Small intestine (tissue), 7 donors: Measurements from ENCODE around the gene CCND2. TPM values are rescaled to one million over a fixed set of nuclear protein-coding genes. Genes with fewer than 3 reads are reported as not detected.

Experiments
- DNase-seq, 2 donors: peaks; one replicate each; pipeline versions ENCODE4 v3.0.0 to v3.0.0-alpha.2; 2013
- FAIRE-seq: peaks from 2 replicates; lab custom pipeline; 2012; peaks lifted over from hg19 to GRCh38; lab: Jason Lieb, UNC
- H3K27ac ChIP-seq, 3 donors: one replicate each; pipeline ENCODE4 v1.5.1; 2013; ENCODE audit warnings: low read length in 2 of 3, mild to moderate bottlenecking in 2 of 3, control low read depth in 1 of 3, inconsistent platforms in 1 of 3, low read depth in 1 of 3, moderate library complexity in 1 of 3
- H3K27me3 ChIP-seq, 3 donors: one replicate each; pipeline ENCODE4 v1.6.1; 2013; ENCODE audit warnings: low read length in 3 of 3, inconsistent platforms in 1 of 3; ENCODE audit not compliant: control insufficient read depth in 3 of 3, insufficient read depth in 3 of 3
- H3K36me3 ChIP-seq, 3 donors: one replicate each; pipeline ENCODE4 v1.6.1; 2013; ENCODE audit warnings: low read length in 3 of 3, inconsistent platforms in 1 of 3, low read depth in 1 of 3, mild to moderate bottlenecking in 1 of 3, moderate library complexity in 1 of 3; ENCODE audit not compliant: control insufficient read depth in 3 of 3, insufficient read depth in 2 of 3
- H3K4me1 ChIP-seq, 3 donors: one replicate each; pipeline ENCODE4 v1.6.1; 2013; ENCODE audit warnings: low read length in 2 of 3, inconsistent platforms in 1 of 3, low read depth in 1 of 3, mild to moderate bottlenecking in 1 of 3, moderate library complexity in 1 of 3; ENCODE audit not compliant: control insufficient read depth in 3 of 3, insufficient read depth in 2 of 3
- H3K4me3 ChIP-seq, 3 donors: one replicate each; pipeline ENCODE4 v1.5.1; 2013; ENCODE audit warnings: low read length in 3 of 3, control low read depth in 1 of 3, inconsistent platforms in 1 of 3, low read depth in 1 of 3, mild to moderate bottlenecking in 1 of 3, moderate library complexity in 1 of 3
- H3K9me3 ChIP-seq, 2 donors: one replicate each; pipeline ENCODE4 v1.6.1; 2013; ENCODE audit warnings: low read depth in 1 of 2, low read length in 1 of 2; ENCODE audit not compliant: control insufficient read depth in 2 of 2, insufficient read depth in 1 of 2
- WGBS, 3 donors: extraction: QIAGEN DNeasy Blood & Tissue Kit; methylation state at CpG; one replicate each; pipeline ENCODE4 v1.1.7; 2013; 5-methylcytosine and 5-hydroxymethylcytosine counted together
- polyA plus RNA-seq, 4 donors: library from polyadenylated mRNA; stranded (reverse) in 3 of 4; unstranded in 1 of 4; fragments of 200-250 nt in 3 of 4; fragments of 120-200 nt in 1 of 4; gene quantifications; one replicate each; pipeline versions ENCODE4 v1.2.1 to v1.2.3, GENCODE V29; 2013
- donor health status: healthy with polysubstance abuse.
- donor health status: control.
- donor health status: control.
- donor health status: Bipolar disorder and iron deficiency.
- donor health status: healthy.

The CCND2 gene
- polyA plus RNA-seq, 4 donors: 5.6 to 101 (median 22.0) TPM

DNA sequence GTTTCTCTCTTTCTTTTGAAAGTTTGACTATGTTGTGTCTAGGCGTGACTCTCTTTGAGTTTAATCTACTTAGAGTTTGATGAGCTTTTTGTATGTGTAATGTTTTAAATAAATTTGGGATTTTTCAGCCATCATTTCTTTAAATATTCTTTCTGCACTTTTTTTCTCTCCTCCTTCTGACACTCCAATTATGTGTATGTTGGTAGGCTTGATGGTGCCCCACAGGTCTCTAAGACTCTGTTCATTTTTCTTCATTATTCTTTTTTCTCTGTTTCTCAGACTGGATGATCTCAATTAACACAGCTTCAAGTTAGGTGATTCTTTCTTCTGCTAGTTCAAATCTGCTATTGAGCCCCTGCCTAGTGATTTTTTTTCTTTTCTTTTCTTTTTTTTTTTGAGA is 14.5 kb upstream of the CCND2 start:
- H3K27ac ChIP-seq: no peak overlapping the region
- WGBS, 3 donors: 92 to 100% (median 96%) methylated on average over 1 of the region's 1 CpG
- H3K27me3 ChIP-seq: no peaks in the 10 kb centered on the region
- H3K36me3 ChIP-seq: no peaks in the 10 kb centered on the region
- FAIRE-seq (no peak), DNase-seq (no peak)
- peaks cover 0 to 2% of the 10 kb centered on the region in 2 donors for H3K9me3 ChIP-seq
- no peak overlapping the region for H3K4me3 ChIP-seq
- no peaks in the 10 kb centered on the region for H3K4me1 ChIP-seq

GRCh38 chr12:4261655-4262054 is 11.9 kb upstream of the CCND2 start:
- DNase-seq: no peak
- H3K4me3 ChIP-seq: no peak overlapping the region
- H3K4me1 ChIP-seq: no peaks in the 10 kb centered on the region
- H3K36me3 ChIP-seq: no peaks in the 10 kb centered on the region
- no peaks in the 10 kb centered on the region for H3K27me3 ChIP-seq
- H3K27ac ChIP-seq: no peak overlapping the region
- no peak for FAIRE-seq
- peaks cover 0 to 2% of the 10 kb centered on the region in 2 donors for H3K9me3 ChIP-seq

DNA sequence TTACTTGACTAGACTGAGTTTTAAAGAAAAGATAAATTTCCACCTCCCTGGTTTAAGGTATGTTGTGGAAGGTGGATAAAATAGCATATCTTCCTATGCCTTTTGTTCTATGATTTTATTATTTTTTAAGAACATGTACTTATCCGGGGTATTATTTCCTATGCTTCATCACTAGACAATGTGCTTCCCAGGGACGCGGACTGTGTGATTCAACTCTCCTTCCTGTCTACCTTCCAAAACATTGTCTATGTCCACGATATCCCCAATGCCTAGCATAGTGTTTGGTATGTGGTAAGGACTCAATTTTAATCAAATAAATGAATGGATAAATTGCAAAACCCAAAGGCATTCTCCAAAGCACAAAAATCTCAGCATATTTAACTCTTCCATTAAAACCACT is 8.3 kb upstream of the CCND2 start:
- WGBS, 3 donors: 81 to 92% (median 91%) methylated on average over 4 of the region's 4 CpGs
- Histone ChIP-seq H3K36me3 (no peaks in the 10 kb centered on the region), H3K9me3 (no peaks in the 10 kb centered on the region), H3K4me3 (no peak overlapping the region), H3K4me1 (peaks cover 0 to 10% (median 2%) of the 10 kb centered on the region in 3 donors), H3K27ac (no peak overlapping the region), H3K27me3 (no peaks in the 10 kb centered on the region)
- DNase-seq: no peak
- no peak for FAIRE-seq

DNA sequence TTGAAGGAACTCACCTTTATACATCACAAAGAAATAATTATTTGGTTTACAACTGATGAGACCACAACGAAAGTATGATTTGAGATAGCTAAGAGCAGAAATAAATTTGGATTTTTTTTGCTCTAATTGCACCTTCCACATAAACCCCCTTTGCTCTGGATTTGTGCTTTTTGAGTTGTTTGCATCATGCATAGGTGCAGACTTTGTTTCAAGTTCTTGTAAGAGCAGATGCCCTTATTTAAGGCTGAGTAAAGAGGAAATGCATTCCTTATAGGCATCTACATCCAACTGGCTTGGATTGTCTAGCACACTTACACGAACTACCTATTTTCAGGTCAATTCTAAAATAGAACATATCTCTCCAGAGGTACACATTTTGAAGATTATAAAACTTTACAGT is 6.6 kb upstream of the CCND2 start:
- FAIRE-seq: no peak
- DNase-seq: no peak
- H3K9me3 ChIP-seq: no peaks in the 10 kb centered on the region
- H3K4me3 ChIP-seq: no peak overlapping the region
- H3K27ac ChIP-seq: no peak overlapping the region
- WGBS, 3 donors: 88 to 95% (median 90%) methylated on average over 2 of the region's 2 CpGs
- H3K27me3 ChIP-seq: no peaks in the 10 kb centered on the region
- no peaks in the 10 kb centered on the region for H3K36me3 ChIP-seq
- peaks cover 0 to 16% (median 2%) of the 10 kb centered on the region in 3 donors for H3K4me1 ChIP-seq

DNA sequence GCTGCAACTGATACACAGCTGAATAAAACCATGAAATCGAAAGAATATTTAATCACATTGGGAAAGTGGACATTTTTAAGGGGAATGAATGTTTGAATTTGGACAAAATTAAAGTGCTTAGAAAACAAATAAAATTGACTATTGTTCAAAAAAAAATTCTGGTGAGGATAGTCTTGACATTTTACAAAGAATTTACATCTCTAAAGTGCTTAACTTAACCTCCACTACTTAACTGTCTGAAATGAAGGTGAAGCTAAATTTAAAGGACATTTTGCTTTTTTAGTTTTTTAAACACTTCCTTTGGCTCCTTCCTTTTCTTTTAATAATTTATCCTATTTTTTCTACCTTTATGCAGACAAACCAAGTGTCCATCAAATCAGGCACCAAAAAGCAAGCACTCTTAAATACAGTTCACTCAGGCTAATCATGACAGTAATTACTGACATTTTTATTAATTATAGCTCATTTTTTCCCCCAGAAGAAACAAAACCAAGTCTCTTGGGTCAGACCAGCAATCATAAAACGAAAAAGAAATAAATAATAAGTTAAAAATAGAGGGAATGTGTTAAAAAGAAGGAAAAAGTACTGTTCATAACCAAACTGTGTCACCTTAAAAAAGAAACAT is 5.7 kb upstream of the CCND2 start:
- Histone ChIP-seq H3K27ac (no peak overlapping the region), H3K4me3 (no peak overlapping the region), H3K4me1 (peaks cover 0 to 22% (median 2%) of the 10 kb centered on the region in 3 donors), H3K36me3 (no peaks in the 10 kb centered on the region), H3K9me3 (no peaks in the 10 kb centered on the region), H3K27me3 (no peaks in the 10 kb centered on the region)
- WGBS, 3 donors: 67 to 72% (median 72%) methylated on average over 2 of the region's 2 CpGs
- FAIRE-seq: no peak
- DNase-seq: peak in 1 of 2 donors; percentile 9

DNA sequence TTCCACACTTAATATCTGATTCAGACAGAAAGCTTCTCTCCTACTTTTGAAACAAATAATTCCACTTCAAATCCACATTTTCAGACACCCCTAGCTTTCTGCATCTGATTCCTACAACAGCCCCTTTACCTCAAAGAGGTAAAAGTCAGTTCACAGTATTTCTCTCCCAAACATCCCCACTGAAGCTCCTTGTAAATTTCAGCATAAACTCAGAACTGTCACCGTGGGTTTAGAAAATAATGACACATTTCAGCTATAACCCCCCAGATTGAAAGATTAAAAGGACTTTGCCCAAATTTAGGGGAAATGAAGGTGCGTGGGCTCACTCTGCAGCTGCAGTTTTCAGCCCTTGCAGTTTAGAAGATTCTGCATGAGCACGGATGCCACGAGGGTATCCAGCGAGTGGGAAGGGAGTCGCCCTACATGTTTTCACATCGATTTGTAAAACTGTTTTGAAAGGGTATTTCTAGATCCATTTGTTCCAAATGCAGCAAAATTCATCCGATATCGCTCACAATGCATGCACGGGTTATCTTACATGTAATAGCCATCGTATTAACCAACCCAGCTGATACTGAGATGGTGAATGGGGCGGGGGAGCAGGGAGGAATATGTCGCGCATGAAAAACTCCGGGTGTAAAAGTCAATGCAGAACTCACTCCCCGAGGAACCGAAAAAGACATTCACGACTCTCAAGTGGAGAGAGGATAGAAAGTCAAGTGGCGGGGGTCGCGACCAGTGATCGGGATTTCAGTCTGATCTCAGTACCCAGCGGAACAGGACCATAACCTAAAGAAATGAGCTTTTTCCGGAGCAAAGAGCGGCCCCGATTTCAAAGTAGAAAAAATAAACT is 5.0 kb upstream of the CCND2 start:
- Histone ChIP-seq H3K9me3 (no peaks in the 10 kb centered on the region), H3K27me3 (no peaks in the 10 kb centered on the region), H3K4me1 (peaks cover 0 to 26% (median 2%) of the 10 kb centered on the region in 3 donors), H3K27ac (peak overlapping the region in 2 of 3 donors; percentile 85 to 96), H3K4me3 (peak overlapping the region; percentile 60 to 76 (median 64)), H3K36me3 (no peaks in the 10 kb centered on the region)
- FAIRE-seq (no peak), DNase-seq (peak; percentile 57 to 78)
- WGBS, 3 donors: 1 to 2% (median 2%) methylated on average over 26 of the region's 26 CpGs

GRCh38 chr12:4269279-4269991 is 4.1 kb upstream of the CCND2 start:
- WGBS, 3 donors: 0 to 1% (median 0%) methylated on average over 39 to 69 of the region's 73 CpGs
- H3K27me3 ChIP-seq: no peaks in the 10 kb centered on the region
- H3K36me3 ChIP-seq: no peaks in the 10 kb centered on the region
- FAIRE-seq (no peak), DNase-seq (peak; percentile 80 to 96)
- H3K9me3 ChIP-seq: no peaks in the 10 kb centered on the region
- peak overlapping the region; percentile 58 to 96 (median 88) for H3K27ac ChIP-seq
- H3K4me3 ChIP-seq: peak overlapping the region; percentile 64 to 98 (median 76)
- peaks cover 0 to 26% (median 2%) of the 10 kb centered on the region in 3 donors for H3K4me1 ChIP-seq
